Fibroblast of pulmonary artery (primary cell): ENCODE measurements around the gene RABGAP1.

Source experiments
- DNase-seq: peaks from one replicate; pipeline ENCODE4 v3.0.0-alpha.2; 2010; ENCODE audit warnings: low read depth
- H3K4me3 ChIP-seq: replicated peaks from 2 replicates; pipeline ENCODE4 v1.5.1; 2011; ENCODE audit warnings: low read depth, mild to moderate bottlenecking, control low read depth, low read length, moderate library complexity
- TF ChIP-seq, protein P1 (sequence below): IDR thresholded peaks from 2 replicates; pipeline ENCODE4 v1.5.1; 2011; ENCODE audit warnings: mild to moderate bottlenecking, control low read depth, low read length, inconsistent platforms; ENCODE audit errors: missing control alignments

The RABGAP1 gene

GRCh38 chr9:123063177-123063598 is 122.4 kb downstream of the RABGAP1 start:
- TF ChIP-seq, protein P1, sequence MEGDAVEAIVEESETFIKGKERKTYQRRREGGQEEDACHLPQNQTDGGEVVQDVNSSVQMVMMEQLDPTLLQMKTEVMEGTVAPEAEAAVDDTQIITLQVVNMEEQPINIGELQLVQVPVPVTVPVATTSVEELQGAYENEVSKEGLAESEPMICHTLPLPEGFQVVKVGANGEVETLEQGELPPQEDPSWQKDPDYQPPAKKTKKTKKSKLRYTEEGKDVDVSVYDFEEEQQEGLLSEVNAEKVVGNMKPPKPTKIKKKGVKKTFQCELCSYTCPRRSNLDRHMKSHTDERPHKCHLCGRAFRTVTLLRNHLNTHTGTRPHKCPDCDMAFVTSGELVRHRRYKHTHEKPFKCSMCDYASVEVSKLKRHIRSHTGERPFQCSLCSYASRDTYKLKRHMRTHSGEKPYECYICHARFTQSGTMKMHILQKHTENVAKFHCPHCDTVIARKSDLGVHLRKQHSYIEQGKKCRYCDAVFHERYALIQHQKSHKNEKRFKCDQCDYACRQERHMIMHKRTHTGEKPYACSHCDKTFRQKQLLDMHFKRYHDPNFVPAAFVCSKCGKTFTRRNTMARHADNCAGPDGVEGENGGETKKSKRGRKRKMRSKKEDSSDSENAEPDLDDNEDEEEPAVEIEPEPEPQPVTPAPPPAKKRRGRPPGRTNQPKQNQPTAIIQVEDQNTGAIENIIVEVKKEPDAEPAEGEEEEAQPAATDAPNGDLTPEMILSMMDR = no peak
- no peak overlapping the region for H3K4me3 ChIP-seq
- peak; percentile 41 for DNase-seq

DNA sequence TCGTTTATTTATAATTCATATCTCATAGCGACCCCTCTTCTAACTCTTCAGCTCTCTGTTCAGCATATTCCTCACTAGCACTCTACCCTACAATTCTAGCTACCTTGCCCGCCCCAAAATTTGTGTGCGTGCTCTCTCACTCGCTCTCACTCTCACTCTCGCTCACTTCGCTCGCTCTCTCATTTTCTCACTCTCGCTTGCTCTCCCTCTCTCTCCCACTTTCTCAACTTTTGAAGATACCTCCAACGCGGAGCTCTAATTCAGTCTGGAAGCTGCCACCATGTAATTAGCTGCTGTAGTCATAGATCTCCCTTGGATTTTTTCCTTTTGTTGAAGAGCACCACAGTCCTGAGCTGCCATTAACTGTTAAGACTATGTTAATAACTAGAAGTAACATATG is 123.1 kb downstream of the RABGAP1 start:
- TF ChIP-seq, protein P1 = no peak
- no peak for DNase-seq
- no peak overlapping the region for H3K4me3 ChIP-seq

DNA sequence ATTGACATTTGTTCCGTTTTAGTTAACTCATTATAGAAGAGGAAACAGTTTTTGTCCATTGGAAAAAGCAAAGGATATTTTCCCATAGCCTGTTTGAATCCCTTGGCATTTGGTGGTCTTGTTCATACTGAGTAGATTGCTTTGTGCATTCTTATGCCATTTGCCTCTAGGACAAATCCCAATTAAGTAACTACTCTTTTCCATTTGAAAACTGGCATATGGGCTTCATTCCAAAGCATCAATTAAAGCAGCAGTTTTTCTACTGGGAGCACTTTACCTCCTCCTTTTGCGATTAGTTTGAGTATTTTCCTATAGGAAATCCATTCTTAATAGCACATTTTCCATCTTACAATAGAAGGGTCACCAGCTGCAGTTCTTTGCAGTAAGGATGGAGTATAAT is 123.9 kb downstream of the RABGAP1 start:
- no peak overlapping the region for H3K4me3 ChIP-seq
- DNase-seq = no peak
- TF ChIP-seq, protein P1 = no peak

DNA sequence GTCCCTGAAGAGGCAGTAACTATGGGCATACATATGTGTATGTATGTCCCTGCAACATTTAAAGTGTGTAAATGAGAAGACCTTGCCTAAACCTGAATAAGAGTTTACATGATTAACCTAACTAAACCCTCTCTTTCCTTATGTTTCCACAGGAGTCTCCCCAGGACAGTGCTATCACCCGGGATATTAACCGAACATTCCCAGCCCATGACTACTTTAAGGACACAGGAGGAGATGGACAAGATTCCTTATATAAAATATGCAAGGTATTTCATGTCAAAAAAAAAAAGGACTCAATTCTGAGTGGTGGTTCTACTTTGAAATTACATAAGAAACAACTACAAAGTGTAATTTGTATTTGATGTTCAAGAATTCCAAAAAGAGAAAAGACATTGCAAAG is 124.4 kb downstream of the RABGAP1 start:
- H3K4me3 ChIP-seq = no peak overlapping the region
- no peak for DNase-seq
- TF ChIP-seq, protein P1 = no peak

DNA sequence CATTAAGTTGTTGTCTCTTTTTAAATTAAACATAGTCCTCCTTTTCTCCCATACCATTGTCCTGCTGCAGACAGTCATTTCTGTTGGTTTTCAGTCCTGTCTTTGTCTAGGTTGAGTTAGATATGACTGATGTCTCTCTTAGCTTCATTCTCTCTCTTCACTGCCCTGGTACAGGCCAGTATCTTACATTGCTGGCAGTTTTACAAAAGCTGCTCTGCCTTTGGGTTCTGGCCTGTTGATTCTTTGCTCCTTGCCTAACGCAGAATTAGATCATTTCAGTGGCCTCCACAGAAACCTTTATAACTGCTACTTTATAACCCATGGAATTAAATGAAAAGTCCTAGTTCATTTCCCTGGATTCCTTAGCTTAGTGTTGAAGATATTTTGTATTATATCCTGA is 126.3 kb downstream of the RABGAP1 start:
- DNase-seq = no peak
- TF ChIP-seq, protein P1 = no peak
- H3K4me3 ChIP-seq = no peak overlapping the region

- peak; percentile 88 for DNase-seq
- H3K4me3 ChIP-seq = no peak overlapping the region
- TF ChIP-seq, protein P1 = no peak
These were observed 128.2 kb downstream of the RABGAP1 start for GRCh38 chr9:123069010-123069481.

GRCh38 chr9:123070198-123070597 is 129.4 kb downstream of the RABGAP1 start:
- H3K4me3 ChIP-seq = no peak overlapping the region
- TF ChIP-seq, protein P1 = no peak
- no peak for DNase-seq
